GM21447 (cell line): Measurements from ENCODE around the gene TRIM38.

Experiments used
- ATAC-seq: cut with Tn5 transposase; IDR thresholded peaks from one replicate; pipeline ENCODE4 v1.9.1; 2021; ENCODE audit not compliant: unreplicated experiment

Gene TRIM38

DNA sequence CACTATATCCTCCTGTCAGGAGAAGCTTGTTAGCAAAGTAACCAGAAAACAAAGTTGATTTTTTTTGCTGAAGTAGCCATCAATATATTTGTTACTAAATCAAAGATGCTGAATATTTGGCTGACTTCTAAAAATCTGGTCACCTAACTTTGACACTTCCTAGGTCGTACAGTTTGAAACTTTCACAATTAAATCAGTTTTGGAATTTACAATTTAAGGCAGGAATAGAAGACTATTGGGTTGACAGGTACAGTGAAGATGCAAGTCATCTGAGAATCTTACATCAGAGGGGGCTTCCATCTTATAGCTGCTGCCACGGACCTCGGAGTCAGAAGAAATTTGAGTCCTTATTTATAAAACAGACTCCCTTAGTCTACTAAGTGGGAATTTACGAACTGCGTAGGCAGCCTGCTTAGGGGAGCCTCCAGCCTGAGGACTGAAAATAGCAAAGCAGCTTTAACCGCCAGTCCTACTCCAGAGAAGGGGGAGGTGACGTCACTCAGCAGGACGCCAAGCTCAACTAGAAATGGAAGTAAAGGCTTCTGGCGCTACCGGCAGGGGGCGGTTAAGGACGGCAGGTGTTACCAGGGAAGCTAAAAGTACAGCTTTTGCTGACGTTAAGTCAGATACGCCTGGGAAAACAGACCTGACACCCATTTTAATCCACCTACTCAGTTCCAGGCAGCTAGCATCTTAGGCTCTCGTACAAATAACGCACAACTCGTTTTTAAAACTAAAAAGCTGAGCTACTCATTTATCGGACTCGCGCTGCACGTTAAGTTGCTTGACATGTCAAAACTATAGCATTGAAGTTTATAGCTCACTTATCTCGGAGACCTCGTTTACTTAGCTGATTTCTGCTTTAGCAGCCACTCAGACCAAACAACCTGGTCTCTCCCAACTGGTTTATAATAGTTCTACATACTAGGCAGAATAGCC lies 63.6 kb downstream of the TRIM38 start:
- ATAC-seq: peak; percentile 38

DNA sequence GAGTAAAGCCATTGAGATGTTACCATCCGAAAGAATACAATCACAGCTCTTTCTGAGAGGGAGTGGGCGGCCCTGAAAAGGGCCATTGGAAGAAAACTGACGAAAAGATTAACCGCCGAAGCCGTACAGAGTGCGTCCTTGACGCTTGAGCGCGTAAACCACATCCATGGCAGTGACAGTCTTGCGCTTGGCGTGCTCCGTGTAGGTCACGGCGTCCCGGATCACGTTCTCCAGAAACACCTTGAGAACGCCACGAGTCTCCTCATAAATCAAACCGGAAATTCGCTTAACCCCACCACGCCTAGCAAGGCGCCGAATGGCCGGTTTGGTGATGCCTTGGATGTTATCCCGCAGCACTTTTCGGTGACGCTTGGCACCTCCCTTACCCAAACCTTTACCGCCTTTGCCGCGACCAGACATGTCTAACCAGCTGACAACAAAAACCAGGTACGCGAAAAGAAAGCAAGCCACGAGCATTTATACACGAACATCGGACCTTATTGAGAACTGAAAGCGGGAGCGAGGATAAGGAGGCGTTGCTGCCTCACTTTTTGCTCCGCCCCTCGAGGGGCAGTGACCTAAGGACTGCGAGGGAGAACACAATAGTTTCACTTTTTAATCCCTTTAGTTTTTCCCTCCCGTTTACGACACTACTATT lies 64.4 kb downstream of the TRIM38 start:
- ATAC-seq: peak; percentile 40

DNA sequence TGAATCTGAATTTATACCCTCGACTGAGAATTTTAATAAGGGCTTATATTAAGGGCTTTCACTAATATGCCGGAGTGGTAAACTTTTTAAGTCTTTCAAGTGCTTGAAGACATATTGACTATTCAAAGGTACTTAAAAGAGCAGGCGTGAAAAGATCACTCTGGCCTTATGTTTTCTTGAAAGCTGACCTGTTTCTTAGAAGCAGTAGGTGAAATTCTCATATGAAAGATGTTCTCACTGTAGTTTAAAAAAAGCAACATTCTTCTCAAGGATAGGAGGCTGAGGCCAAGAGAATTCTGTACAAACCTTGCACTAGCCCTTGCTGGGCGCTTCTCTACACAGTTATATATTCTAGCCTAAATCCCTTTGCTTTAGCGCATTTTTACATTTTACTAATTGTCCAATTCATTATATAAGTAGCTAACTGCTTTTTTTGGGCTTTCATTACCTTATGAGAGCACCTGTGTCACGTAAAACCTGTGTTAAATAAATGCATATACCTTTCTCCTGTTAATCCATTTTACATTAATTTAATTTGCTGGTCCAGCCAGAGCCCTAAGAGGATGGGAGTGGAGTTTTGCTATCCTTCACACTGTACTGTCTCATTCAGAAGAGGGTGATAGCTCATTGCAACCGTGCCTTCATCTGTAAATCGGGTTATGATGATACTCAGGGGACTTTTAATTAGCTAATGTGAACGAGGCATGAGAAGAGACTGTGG lies 65.0 kb downstream of the TRIM38 start:
- no peak for ATAC-seq

DNA sequence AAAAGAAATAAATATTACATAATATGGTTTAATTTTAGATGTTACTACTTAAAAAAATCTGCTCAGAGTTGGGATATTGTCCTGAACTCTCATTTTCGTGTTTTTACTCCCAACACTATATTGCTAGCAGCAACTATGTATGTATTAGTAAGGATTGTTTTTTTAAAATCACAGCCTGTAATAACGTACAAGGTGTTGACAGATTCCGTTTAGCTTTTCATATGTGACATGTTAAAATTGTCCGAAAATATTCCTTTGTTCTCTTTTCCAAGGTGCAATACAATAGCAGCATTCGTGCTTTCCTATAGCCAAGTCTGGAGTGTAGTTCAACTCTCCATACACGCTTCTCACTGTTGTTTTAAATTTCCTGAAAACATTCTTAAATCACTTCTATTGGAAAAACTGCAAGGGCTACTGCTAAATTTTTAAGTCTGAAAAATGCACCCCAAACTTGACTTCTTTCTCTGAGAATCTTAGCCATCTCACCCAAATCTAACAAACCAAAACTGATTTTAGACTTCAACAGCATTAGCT lies 65.7 kb downstream of the TRIM38 start:
- ATAC-seq: no peak

GRCh38 chr6:26028746-26029569 lies 66.4 kb downstream of the TRIM38 start:
- ATAC-seq: no peak

DNA sequence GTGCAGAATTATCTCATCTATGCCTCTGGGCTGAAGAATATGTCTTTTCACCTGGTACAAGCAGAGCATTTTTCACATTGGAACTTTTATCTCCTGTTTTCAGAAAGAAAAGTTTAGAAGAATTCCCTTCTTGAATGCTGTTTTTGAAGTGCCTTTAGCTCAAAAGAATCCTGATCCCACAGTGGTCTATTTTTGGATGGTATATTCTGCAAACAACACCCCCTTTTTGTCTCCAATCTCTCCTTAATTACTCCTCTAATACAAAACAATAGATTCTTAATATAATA lies 66.9 kb downstream of the TRIM38 start:
- ATAC-seq: no peak

DNA sequence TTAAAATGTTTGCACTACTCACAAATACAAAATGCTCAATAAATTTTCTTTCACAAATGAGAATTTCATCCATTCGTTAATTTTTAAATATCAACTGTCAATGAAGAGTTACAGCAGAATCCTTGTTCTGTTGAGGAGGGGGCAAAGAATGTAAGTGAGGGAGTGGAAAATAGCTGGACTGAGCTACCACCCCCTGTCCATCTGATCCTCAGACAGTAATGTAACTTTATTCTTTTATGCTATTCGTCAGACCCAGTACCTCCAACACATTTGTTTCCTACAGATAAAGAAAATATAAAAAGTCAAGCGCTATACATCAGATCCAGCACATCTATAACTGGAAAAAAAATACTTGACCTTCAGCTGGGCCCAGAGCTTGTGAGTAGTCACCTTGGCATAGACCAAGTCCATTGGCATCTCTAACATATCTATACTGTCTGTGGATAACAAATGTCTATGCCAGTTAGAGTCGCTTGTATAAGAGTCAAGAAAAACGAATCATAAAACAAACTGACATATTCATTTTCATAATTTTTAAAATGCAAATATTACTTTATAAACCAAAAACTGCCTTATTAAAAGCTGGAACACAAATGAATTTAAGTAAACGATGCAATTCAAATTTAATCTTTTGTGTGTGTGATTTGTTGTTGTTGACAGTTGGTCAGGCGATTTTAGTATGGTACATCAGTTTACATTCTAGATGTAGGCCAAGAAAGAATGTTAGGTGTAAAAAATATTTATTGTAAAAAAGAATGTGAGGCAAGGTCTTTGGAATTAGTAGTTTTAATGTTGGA lies 67.5 kb downstream of the TRIM38 start:
- ATAC-seq: no peak

DNA sequence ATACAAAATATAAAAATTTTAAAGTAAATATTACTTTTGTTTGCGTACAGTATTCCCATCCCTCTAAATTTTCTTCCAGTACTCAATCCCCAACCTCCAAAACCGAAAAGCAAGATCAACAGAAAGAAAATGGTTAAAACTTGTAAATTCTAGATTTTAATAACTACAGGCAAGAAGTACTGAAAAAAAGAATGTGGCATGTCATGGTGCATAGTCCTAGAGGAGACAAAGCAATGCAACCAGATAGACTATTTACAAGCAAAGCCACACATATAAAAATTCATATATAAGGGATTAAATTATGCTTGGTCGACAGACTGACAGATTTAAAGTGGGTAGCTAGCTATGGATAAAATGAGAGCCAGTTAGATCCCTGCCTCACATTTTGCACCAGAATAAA lies 68.1 kb downstream of the TRIM38 start:
- ATAC-seq: no peak

DNA sequence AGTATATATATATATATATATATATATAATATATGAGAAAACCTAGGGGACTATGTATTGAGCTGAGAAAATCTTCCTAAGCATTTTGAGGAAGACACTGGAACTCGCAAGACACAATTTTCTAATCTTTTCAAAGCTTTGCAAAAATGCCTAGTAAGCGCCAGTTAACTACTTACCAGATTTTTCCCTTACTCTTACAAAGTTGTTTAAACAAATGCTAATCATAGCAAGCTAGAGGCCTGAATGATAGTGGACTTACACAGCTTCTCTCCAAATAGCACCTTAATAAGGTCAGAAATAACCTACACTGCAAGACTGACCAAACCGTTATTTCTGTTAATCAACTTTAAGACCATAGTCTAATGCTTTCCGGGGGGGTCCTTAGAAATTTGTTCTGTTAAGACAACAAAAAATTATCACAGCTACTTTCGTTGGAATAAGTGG lies 68.6 kb downstream of the TRIM38 start:
- ATAC-seq: no peak

DNA sequence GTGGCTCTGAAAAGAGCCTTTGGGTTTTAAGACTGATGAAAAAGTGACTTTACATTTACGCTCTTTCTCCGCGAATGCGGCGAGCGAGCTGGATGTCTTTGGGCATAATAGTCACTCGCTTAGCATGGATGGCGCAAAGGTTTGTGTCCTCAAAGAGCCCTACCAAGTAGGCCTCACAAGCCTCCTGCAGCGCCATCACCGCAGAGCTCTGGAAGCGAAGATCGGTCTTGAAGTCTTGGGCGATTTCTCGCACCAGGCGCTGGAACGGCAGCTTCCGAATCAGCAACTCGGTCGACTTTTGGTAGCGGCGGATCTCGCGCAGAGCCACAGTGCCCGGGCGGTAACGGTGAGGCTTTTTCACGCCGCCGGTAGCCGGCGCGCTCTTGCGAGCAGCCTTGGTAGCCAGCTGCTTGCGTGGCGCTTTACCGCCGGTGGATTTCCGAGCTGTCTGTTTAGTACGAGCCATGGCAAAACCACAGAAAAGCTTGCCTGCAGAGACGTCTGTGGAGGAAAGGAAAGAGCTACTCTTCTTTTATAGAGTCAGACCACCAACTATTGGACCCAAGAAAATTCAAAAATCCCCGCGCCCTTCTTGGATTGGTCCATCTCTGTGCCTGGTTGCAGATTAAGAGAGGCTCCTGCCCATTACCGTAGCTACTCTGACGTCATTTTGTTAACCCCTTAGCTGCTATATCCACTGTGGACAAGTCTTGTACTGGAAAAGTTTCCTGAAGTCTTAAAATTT lies 69.2 kb downstream of the TRIM38 start:
- peak; percentile 48 for ATAC-seq

- no peak for ATAC-seq
Measured at GRCh38 chr6:26032340-26033084, 69.9 kb downstream of the TRIM38 start.

DNA sequence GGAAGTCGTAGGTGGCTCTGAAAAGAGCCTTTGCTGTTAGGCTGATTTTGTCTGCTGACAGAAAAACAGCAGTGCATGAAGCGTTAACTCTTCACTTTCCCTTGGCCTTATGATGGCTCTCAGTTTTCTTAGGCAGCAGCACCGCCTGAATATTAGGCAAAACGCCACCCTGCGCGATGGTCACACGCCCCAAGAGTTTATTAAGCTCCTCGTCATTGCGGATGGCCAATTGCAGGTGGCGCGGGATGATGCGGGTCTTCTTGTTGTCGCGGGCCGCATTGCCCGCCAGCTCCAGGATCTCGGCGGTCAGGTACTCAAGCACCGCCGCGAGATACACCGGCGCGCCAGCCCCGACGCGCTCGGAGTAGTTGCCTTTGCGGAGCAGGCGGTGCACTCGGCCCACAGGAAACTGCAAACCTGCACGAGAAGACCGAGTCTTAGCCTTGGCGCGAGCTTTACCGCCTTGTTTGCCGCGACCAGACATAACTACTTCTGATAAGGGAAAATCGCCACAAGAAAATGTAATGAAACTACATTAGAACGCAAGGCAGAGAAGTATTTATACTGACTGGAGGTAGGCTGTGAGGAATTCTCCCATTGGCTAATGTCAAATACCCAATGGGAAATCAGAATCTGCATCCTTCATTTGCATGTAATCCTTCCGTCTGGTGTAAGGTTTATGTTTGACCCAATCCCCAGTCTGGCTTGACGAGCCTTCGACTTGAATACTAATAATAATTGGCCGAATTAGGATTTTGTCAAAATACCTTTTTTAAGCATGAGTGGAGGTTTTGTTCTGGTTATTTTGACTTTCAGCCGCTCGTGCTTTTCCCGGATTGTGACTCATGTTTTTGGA lies 70.7 kb downstream of the TRIM38 start:
- ATAC-seq: peak; percentile 62

GRCh38 chr6:26033941-26034354 lies 71.3 kb downstream of the TRIM38 start:
- no peak for ATAC-seq

- ATAC-seq: no peak
Measured at GRCh38 chr6:26034905-26035304, 72.3 kb downstream of the TRIM38 start.
